H1 (cell line): ENCODE measurements around the gene SH3BP2. TPM values are rescaled to one million over a fixed set of nuclear protein-coding genes. Genes with fewer than 3 reads are reported as not detected.

Experiments used
- CTCF ChIA-PET: fragments of 300-600 bp; sonication (Branson Sonifier 250); formaldehyde crosslinking; loops from one replicate; lab custom pipeline; 2021; ENCODE audit not compliant: partially characterized antibody; lab: Charles Lee
- POLR2A ChIA-PET: fragments of 300-600 bp; sonication (Branson Sonifier 250); formaldehyde crosslinking; loops from one replicate; lab custom pipeline; 2021; ENCODE audit warnings: inconsistent platforms; ENCODE audit not compliant: partially characterized antibody; lab: Charles Lee
- DNase-seq, 2 experiments: peaks; one replicate each; pipeline versions ENCODE4 v3.0.0 to v3.0.0-alpha.2; 2010 to 2022; ENCODE audit warnings: low spot score in 2 of 2, low read depth in 1 of 2, mixed read lengths in 1 of 2
- FAIRE-seq: peaks from 2 replicates; lab custom pipeline; 2011; peaks lifted over from hg19 to GRCh38; lab: Jason Lieb, UNC
- H2AFZ ChIP-seq: 2 replicates; pipeline ENCODE4 v1.8.1; 2012; ENCODE audit warnings: low read length, inconsistent platforms
- H2AK5ac ChIP-seq: 2 replicates; pipeline ENCODE4 v1.6.1; 2013; ENCODE audit warnings: low read depth, low read length
- H2BK120ac ChIP-seq: replicated peaks from 2 replicates; pipeline ENCODE3; 2013; ENCODE audit warnings: low read depth, low read length, inconsistent platforms
- H2BK12ac ChIP-seq: 2 replicates; pipeline ENCODE4 v1.6.1; 2013; ENCODE audit warnings: low read depth, low read length
- H2BK15ac ChIP-seq: 2 replicates; pipeline ENCODE4 v1.6.1; 2013; ENCODE audit warnings: low read length
- H2BK20ac ChIP-seq: 2 replicates; pipeline ENCODE4 v1.6.1; 2013; ENCODE audit warnings: low read length
- H2BK5ac ChIP-seq: 2 replicates; pipeline ENCODE4 v1.6.1; 2013; ENCODE audit warnings: low read depth, low read length
- H3K14ac ChIP-seq: 2 replicates; pipeline ENCODE4 v1.6.1; 2013; ENCODE audit warnings: inconsistent platforms; ENCODE audit not compliant: insufficient read length
- H3K18ac ChIP-seq: 2 replicates; pipeline ENCODE4 v1.6.1; 2013; ENCODE audit warnings: low read length; ENCODE audit errors: extremely low read depth
- H3K23ac ChIP-seq: 2 replicates; pipeline ENCODE4 v1.6.1; 2013; ENCODE audit warnings: inconsistent platforms; ENCODE audit not compliant: insufficient read length
- H3K23me2 ChIP-seq: 2 replicates; pipeline ENCODE4 v1.6.1; 2013; ENCODE audit warnings: low read depth, low read length
- H3K27ac ChIP-seq: 2 replicates; pipeline ENCODE4 v1.6.1; 2011; ENCODE audit warnings: low read depth, low read length, inconsistent platforms
- H3K27me3 ChIP-seq, 4 experiments: replicated peaks in 1 of 4; 1 replicate in 1 of 4; 2 replicates in 3 of 4; pipeline versions ENCODE4 v1.6.1 to v1.8.1; 2011 to 2013; ENCODE audit warnings: low read length in 3 of 4, mild to moderate bottlenecking in 3 of 4, inconsistent platforms in 2 of 4, mixed read lengths in 2 of 4, moderate library complexity in 1 of 4; ENCODE audit not compliant: control insufficient read depth in 3 of 4, insufficient read depth in 3 of 4; ENCODE audit errors: extremely low read depth in 1 of 4
- H3K36me3 ChIP-seq, 4 experiments: 2 replicates each; pipeline versions ENCODE4 v1.6.1 to v1.8.1; 2011 to 2013; ENCODE audit warnings: mild to moderate bottlenecking in 4 of 4, low read length in 3 of 4, moderate library complexity in 2 of 4, control low read depth in 1 of 4, inconsistent platforms in 1 of 4; ENCODE audit not compliant: insufficient read depth in 4 of 4, control insufficient read depth in 2 of 4
- H3K4ac ChIP-seq: replicated peaks from 2 replicates; pipeline ENCODE3; 2013; ENCODE audit warnings: low read length, low read depth, mixed read lengths, inconsistent platforms; ENCODE audit not compliant: insufficient read length
- H3K4me1 ChIP-seq, 4 experiments: replicated peaks in 1 of 4; 1 replicate in 1 of 4; 2 replicates in 3 of 4; pipeline versions ENCODE4 v1.6.1 to v1.8.1; 2011 to 2013; ENCODE audit warnings: low read length in 3 of 4, inconsistent platforms in 2 of 4, mixed read lengths in 1 of 4; ENCODE audit not compliant: insufficient read depth in 4 of 4, control insufficient read depth in 3 of 4
- H3K4me2 ChIP-seq, 2 experiments: 2 replicates each; pipeline versions ENCODE4 v1.6.1 to v1.8.1; 2011 to 2013; ENCODE audit warnings: low read depth in 2 of 2, low read length in 2 of 2, control low read depth in 1 of 2, inconsistent platforms in 1 of 2, mild to moderate bottlenecking in 1 of 2; ENCODE audit not compliant: insufficient read depth in 1 of 2
- H3K4me3 ChIP-seq, 4 experiments: fragments of 200-600, 300-600 bp in 1 of 4; sonication (generic), shearing (Covaris generic), sonication (Bioruptor Twin) in 1 of 4; 2 replicates each; pipeline versions ENCODE4 v1.5.1 to v1.8.1; 2011 to 2016; ENCODE audit warnings: low read length in 4 of 4, low read depth in 3 of 4, control low read depth in 2 of 4, inconsistent platforms in 2 of 4, mild to moderate bottlenecking in 2 of 4, mixed read lengths in 1 of 4, moderate library complexity in 1 of 4; ENCODE audit not compliant: insufficient read depth in 2 of 4; ENCODE audit errors: extremely low read depth in 1 of 4
- H3K56ac ChIP-seq: replicated peaks from 2 replicates; pipeline ENCODE3; 2013; ENCODE audit warnings: low read depth, mild to moderate bottlenecking, mixed read lengths, low read length, inconsistent platforms; ENCODE audit not compliant: insufficient read length
- H3K79me1 ChIP-seq: 2 replicates; pipeline ENCODE4 v1.6.1; 2013; ENCODE audit warnings: low read depth, low read length, control low read depth
- H3K79me2 ChIP-seq, 2 experiments: 2 replicates each; pipeline versions ENCODE4 v1.6.1 to v1.8.1; 2012 to 2013; ENCODE audit warnings: low read length in 2 of 2, mild to moderate bottlenecking in 2 of 2, inconsistent platforms in 1 of 2; ENCODE audit not compliant: insufficient read depth in 2 of 2, control insufficient read depth in 1 of 2
- H3K9ac ChIP-seq, 4 experiments: replicated peaks in 1 of 4; 1 replicate in 1 of 4; 2 replicates in 3 of 4; pipeline versions ENCODE4 v1.6.1 to v1.8.1; 2011 to 2013; ENCODE audit warnings: low read depth in 3 of 4, low read length in 3 of 4, control low read depth in 2 of 4, mild to moderate bottlenecking in 2 of 4, moderate library complexity in 2 of 4, inconsistent platforms in 1 of 4; ENCODE audit errors: extremely low read depth in 1 of 4
- H3K9me3 ChIP-seq, 2 experiments: 2 replicates each; pipeline versions ENCODE4 v1.6.1 to v1.8.1; 2012 to 2013; ENCODE audit warnings: mild to moderate bottlenecking in 2 of 2, moderate library complexity in 2 of 2, control low read depth in 1 of 2, inconsistent platforms in 1 of 2, low read depth in 1 of 2, low read length in 1 of 2, mixed read lengths in 1 of 2; ENCODE audit not compliant: insufficient read depth in 2 of 2
- H4K20me1 ChIP-seq, 2 experiments: replicated peaks in 1 of 2; 2 replicates each; pipeline versions ENCODE3 to v1.8.1; 2011 to 2013; ENCODE audit warnings: inconsistent platforms in 2 of 2, low read length in 2 of 2, mild to moderate bottlenecking in 1 of 2; ENCODE audit not compliant: insufficient read depth in 2 of 2, control insufficient read depth in 1 of 2
- H4K5ac ChIP-seq: 2 replicates; pipeline ENCODE4 v1.6.1; 2013; ENCODE audit warnings: low read length, low read depth, mixed read lengths, inconsistent platforms; ENCODE audit not compliant: insufficient read length
- H4K8ac ChIP-seq: 2 replicates; pipeline ENCODE4 v1.8.0; 2013; ENCODE audit warnings: mild to moderate bottlenecking, moderate library complexity, low read length, inconsistent platforms; ENCODE audit not compliant: insufficient read depth; ENCODE audit errors: extremely low read depth
- H4K91ac ChIP-seq: replicated peaks from 2 replicates; pipeline ENCODE3; 2013; ENCODE audit warnings: low read length, mixed read lengths, inconsistent platforms; ENCODE audit not compliant: insufficient read length
- BCL11A ChIP-seq, 2 experiments: IDR thresholded peaks; one replicate each; pipeline ENCODE4 v1.6.1; 2011; ENCODE audit warnings: low read depth in 2 of 2, low read length in 2 of 2, mild to moderate bottlenecking in 2 of 2
- EGR1 ChIP-seq: IDR thresholded peaks from 2 replicates; pipeline ENCODE4 v1.6.1; 2011; ENCODE audit warnings: low read depth, low read length, borderline replicate concordance
- JUND ChIP-seq: IDR thresholded peaks from 2 replicates; pipeline ENCODE4 v1.6.1; 2011; ENCODE audit warnings: mild to moderate bottlenecking, improper control_type of control experiment, low read length
- KDM1A ChIP-seq: fragments of 200-600, 300-600 bp; sonication (generic); IDR thresholded peaks from 2 replicates; pipeline ENCODE4 v1.7.1; 2016; ENCODE audit warnings: mild to moderate bottlenecking, low read length, borderline replicate concordance
- KDM4A ChIP-seq: IDR thresholded peaks from one replicate; pipeline ENCODE4 v1.7.1; 2012; ENCODE audit warnings: low read depth, mild to moderate bottlenecking, moderate library complexity, low read length, inconsistent platforms; ENCODE audit not compliant: severe bottlenecking
- RAD21 ChIP-seq, 2 experiments: IDR thresholded peaks in 1 of 2; conservative IDR thresholded peaks in 1 of 2; 2 replicates each; pipeline ENCODE4 v1.6.1; 2011; ENCODE audit warnings: low read depth in 2 of 2, low read length in 2 of 2, improper control_type of control experiment in 1 of 2, inconsistent platforms in 1 of 2, mild to moderate bottlenecking in 1 of 2, moderate library complexity in 1 of 2
- RNF2 ChIP-seq: fragments of 200-900, 300-1000 bp; sonication (generic); IDR thresholded peaks from 2 replicates; pipeline ENCODE4 v1.7.1; 2016; ENCODE audit warnings: borderline replicate concordance, low read depth, mild to moderate bottlenecking, antibody characterized with exemption, low read length; ENCODE audit not compliant: poor library complexity, severe bottlenecking; ENCODE audit errors: missing control alignments
- SP1 ChIP-seq: IDR thresholded peaks from 2 replicates; pipeline ENCODE4 v1.6.1; 2011; ENCODE audit warnings: low read depth, low read length
- SUZ12 ChIP-seq: fragments of 200-600 bp; sonication (generic); IDR thresholded peaks from 2 replicates; pipeline ENCODE4 v1.6.1; 2012; ENCODE audit warnings: mild to moderate bottlenecking, inconsistent platforms, low read length, moderate library complexity, mixed read lengths
- WGBS, 2 experiments: shearing (Covaris generic) in 1 of 2; methylation state at CpG; one replicate each; pipeline versions ENCODE4 v1.1.6 to v1.1.7; 2013 to 2015; ENCODE audit warnings: low lambda C conversion rate in 2 of 2, mixed read lengths in 2 of 2, inconsistent platforms in 1 of 2, low coverage in 1 of 2, missing lambda C conversion rate in 1 of 2; ENCODE audit not compliant: insufficient replicate concordance in 2 of 2, insufficient coverage in 1 of 2, insufficient read length in 1 of 2; ENCODE audit errors: extremely low coverage in 1 of 2, missing lambda C conversion rate in 1 of 2; 5-methylcytosine and 5-hydroxymethylcytosine counted together
- polyA plus RNA-seq, 7 experiments: library from polyadenylated mRNA; depleted of rRNA in 3 of 7; stranded (reverse) in 5 of 7; unstranded in 2 of 7; fragments of >200 nt in 5 of 7; fragments of 200-250 nt in 2 of 7; gene quantifications; 1 replicate in 5 of 7; 2 replicates in 1 of 7; 4 replicates in 1 of 7; pipeline versions ENCODE4 v1.2.1 to v1.2.3, GENCODE V29; 2011 to 2013; ENCODE audit warnings: missing spikeins in 2 of 7, mixed read lengths in 2 of 7
- total RNA-seq: library from RNA; stranded (reverse); fragmentation: NEBNext Ultra II Directional; extraction: Animal tissue kit (Norgen Biotek cat#: 25700); gene quantifications from 2 replicates; pipeline ENCODE4 v1.2.1, GENCODE V29; 2021
- TF ChIP-seq, protein P1 (sequence below): IDR thresholded peaks from 2 replicates; pipeline ENCODE4 v1.6.1; 2011; ENCODE audit warnings: low read length, improper control_type of control experiment

SH3BP2 gene
- total and polyA plus RNA-seq, 2 of the 8 experiments (the other 6 are each of a cell fraction or from before 2014, with no cell fraction given), result 27.4 to 31.4 TPM

DNA sequence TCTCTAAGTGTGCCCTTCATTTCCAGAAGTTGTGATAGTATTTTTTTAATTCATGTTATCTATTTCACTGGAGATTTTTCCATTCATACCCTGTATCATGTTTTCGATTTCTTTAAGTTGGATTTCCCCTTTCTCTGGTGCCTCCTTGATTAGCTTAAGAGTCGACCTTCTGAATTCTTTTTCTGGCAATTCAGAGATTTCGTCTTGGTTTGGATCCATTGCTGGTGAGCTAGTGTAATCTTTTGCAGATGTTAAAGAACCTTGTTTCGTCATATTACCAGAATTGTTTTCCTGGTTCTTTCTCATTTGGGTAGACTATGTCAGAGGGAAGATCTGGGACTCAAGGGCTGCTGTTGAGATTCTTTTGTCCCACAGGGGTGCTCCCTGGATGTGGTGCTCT is 9.1 kb upstream of the SH3BP2 start:
- no peak overlapping the region for H4K5ac ChIP-seq
- H3K23me2 ChIP-seq, result no peaks in the 10 kb centered on the region; the same call in 1 of the 2 replicates
- H3K4me2 ChIP-seq, result no peak overlapping the region
- CTCF ChIA-PET, result interaction anchor here (1.2 to 1.4 kb wide), 2 partner anchors 13 to 17 kb away, joined by 4 read pairs; no protein-coding TSS in a partner anchor
- no peak overlapping the region for H3K56ac ChIP-seq
- no peaks in the 10 kb centered on the region for H3K79me1 ChIP-seq
- H2BK15ac ChIP-seq, result no peak overlapping the region
- no peak overlapping the region for H2AK5ac ChIP-seq
- H3K4me1 ChIP-seq, result peaks cover 1 to 10% (median 4%) of the 10 kb centered on the region in 4 experiments; a peak in 6 of 7 replicates
- H3K4me3 ChIP-seq, result no peak overlapping the region
- no peak overlapping the region for H2BK5ac ChIP-seq
- POLR2A ChIA-PET, result interaction anchor here (1.1 to 1.9 kb wide), 3 partner anchors 8 to 21 kb away, joined by 3 to 5 read pairs (median 4); no protein-coding TSS in a partner anchor
- H3K27me3 ChIP-seq, result 0 out of 7 replicates have a peak, but pooled peaks cover 0 to 2% (median 0%) of the 10 kb centered on the region in 4 experiments
- no peaks in the 10 kb centered on the region for H3K36me3 ChIP-seq
- no peak overlapping the region for H2AFZ ChIP-seq
- no peak for DNase-seq
- no peak overlapping the region for H3K27ac ChIP-seq
- no peak overlapping the region for H3K4ac ChIP-seq
- WGBS, 2 experiments, result 84% methylated on average over 4 of the region's 4 CpGs; no CpG with 5 or more reads in 1 of the 2 experiments
- no peaks in the 10 kb centered on the region for H3K79me2 ChIP-seq
- no peak overlapping the region for H3K9ac ChIP-seq
- H2BK12ac ChIP-seq, result no peak overlapping the region
- no peaks in the 10 kb centered on the region for H3K9me3 ChIP-seq
- no peak overlapping the region for H2BK20ac ChIP-seq
- H3K23ac ChIP-seq, result no peak overlapping the region
- FAIRE-seq, result no peak
- no peaks in the 10 kb centered on the region for H4K20me1 ChIP-seq
- H4K8ac ChIP-seq, result no peak overlapping the region
- no peak overlapping the region for H3K14ac ChIP-seq
- H4K91ac ChIP-seq, result no peak overlapping the region
- no peak for TF ChIP-seq KDM4A
- TF ChIP-seq RNF2, result no peak
- no peak for TF ChIP-seq EGR1
- TF ChIP-seq, protein P1, sequence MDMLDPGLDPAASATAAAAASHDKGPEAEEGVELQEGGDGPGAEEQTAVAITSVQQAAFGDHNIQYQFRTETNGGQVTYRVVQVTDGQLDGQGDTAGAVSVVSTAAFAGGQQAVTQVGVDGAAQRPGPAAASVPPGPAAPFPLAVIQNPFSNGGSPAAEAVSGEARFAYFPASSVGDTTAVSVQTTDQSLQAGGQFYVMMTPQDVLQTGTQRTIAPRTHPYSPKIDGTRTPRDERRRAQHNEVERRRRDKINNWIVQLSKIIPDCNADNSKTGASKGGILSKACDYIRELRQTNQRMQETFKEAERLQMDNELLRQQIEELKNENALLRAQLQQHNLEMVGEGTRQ, result no peak
- no peak for TF ChIP-seq SP1
- TF ChIP-seq RAD21 (IDR thresholded peaks at IDR 0.05 in 1 of 2, conservative IDR thresholded peaks at IDR 0.05 in 1 of 2; ENCODE audit: low read depth in 2 of 2, low read length in 2 of 2), result no peak
- TF ChIP-seq BCL11A (IDR thresholded peaks at IDR 0.05; ENCODE audit: low read depth in 2 of 2, low read length in 2 of 2), result no peak
- TF ChIP-seq SUZ12, result no peak
- TF ChIP-seq JUND, result no peak
- no peak for TF ChIP-seq KDM1A
- no peak overlapping the region for H2BK120ac ChIP-seq
- H3K18ac ChIP-seq, result no peak overlapping the region
